HG03280 (cell line): ENCODE results near the gene ATP2C1.

Experiments
- ATAC-seq: cut with Tn5 transposase; IDR thresholded peaks from one replicate; pipeline ENCODE4 v1.9.1; 2021; ENCODE audit warnings: mild to moderate bottlenecking, moderate library complexity; ENCODE audit not compliant: unreplicated experiment

Gene ATP2C1

DNA sequence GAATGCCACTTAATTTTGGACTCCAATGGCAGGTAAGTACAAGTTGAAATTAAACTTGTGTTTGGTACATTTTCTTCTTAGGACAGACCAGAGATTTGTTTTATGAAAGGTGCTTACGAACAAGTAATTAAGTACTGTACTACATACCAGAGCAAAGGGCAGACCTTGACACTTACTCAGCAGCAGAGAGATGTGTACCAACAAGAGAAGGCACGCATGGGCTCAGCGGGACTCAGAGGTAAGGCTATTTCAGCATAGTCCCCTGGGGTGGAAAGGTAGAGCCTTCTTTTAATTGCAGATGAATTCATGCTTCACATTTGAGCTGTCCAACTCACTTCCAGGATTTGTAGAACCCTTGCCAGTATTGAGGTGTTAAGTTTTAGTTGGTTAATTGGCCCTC, 81.4 kb downstream of the ATP2C1 start:
- no peak for ATAC-seq

DNA sequence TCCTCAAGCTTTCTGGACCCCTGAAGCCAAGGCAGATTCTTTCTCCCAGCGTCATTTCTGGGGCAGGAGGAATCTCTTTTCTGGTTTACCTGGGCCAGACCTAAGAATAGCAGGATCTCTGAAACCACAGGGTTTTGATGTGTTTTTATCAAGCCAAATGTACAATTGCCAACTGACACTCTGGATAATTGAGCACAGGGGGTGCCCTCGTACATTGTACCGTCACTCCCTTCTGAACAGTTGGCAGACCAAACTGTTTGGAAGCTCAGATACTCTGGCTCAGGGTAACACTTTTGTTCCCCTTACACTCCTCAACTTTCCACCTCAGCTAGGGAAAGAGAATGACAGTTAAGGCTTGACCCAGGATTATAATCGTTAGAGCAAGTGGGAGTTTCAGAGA, 82.8 kb downstream of the ATP2C1 start:
- ATAC-seq: no peak

DNA sequence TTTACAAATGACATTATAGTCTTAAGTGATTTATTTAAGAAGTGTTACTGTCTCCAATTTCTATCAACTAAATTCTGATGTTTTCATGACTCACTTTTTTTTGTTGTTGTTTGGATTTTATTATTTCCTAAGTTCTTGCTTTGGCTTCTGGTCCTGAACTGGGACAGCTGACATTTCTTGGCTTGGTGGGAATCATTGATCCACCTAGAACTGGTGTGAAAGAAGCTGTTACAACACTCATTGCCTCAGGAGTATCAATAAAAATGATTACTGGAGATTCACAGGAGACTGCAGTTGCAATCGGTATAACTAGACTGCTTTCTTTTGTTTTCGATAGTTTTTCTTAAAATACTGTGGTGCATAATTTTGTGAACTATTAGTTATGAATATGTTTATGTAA, 85.2 kb downstream of the ATP2C1 start:
- ATAC-seq: no peak

DNA sequence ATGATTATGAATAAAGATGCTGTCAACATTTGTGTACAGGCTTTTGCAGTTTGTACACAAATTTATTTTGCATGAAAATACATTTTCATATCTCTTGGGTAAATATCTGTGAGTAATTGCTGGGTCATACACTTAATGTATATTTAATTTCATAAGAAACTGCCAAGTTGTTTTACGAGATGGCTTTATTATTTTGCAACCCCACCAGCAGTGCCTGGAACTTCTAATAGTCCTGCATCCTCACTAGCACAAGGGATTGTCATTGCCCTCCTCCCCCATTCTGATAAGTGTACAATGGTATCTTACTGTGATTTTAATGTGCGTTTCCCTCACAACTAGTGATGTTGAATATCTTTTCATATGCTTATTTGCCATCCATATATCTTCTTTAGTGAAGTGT, 87.6 kb downstream of the ATP2C1 start:
- no peak for ATAC-seq

DNA sequence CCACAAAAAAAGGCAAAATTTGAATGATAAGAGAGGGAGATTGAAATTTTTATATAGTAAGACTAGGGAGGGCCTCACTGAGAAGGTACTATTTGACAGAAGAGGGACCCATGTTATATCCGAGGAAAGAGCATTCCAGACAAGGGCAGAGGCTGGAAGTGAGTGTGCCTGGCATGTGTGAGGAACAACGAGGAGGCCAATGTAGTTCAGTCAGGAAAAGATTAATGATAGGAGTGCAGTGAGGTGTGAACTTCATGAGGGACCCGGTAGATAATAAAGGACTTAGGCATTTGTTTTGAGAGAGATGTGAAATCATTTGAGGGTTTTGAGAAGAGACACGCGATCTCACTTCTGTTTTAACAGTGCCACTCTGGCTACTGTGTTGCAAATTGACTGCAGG, 96.4 kb downstream of the ATP2C1 start:
- ATAC-seq: no peak

DNA sequence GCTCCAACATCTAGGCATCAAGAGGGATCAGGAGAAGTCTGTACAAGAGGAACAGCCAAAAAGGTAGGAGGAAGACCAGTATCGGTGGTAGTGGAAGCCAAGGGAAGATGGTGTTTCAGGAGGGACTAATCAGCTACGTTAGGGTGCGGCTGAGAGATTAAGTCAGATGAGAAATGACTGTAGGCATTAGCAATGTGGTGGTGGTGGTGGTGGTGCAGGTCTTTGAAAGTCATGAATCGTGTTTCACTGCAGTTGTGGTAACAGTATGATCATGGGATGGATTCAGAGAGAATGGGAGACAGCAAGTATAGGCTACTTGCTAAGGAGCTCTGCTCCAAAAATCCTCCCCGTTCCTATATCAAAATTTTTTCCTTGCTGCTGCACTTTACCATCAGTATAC, 97.2 kb downstream of the ATP2C1 start:
- no peak for ATAC-seq

DNA sequence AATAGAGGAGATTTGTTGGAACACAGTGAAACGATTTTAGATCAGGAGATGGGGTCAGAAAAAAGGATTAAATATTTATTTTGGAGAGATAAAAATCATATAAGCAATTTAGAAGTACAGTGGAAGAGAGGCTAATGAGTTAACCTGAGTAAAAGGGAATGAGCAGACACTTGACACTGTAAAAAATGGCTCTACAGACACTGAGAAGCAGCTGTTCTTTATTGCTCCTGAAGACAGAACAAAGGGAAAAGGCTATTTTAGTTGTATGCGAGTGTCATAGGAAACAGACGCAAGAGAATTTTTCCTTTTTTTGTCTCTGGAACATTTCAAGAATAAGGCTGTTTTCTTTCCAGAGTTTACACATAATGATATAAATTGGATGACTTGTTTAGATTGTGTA, 98.5 kb downstream of the ATP2C1 start:
- no peak for ATAC-seq

DNA sequence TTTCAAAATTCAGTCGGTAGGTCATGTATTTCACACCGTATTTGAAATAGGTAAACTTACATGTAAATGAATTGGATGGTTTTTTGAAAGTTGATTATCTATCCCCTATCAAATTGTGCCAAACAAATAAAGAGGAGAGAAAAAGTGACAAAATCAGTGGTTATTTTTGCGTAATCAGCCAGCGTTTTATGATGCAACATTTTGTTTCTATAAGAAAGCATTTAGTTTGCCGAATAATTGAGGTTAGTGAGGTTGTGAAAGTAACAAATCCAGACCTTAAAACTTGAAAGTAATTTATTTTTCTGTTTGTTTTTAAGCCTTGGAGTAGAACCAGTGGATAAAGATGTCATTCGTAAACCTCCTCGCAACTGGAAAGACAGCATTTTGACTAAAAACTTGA, 103.4 kb downstream of the ATP2C1 start:
- ATAC-seq: no peak

DNA sequence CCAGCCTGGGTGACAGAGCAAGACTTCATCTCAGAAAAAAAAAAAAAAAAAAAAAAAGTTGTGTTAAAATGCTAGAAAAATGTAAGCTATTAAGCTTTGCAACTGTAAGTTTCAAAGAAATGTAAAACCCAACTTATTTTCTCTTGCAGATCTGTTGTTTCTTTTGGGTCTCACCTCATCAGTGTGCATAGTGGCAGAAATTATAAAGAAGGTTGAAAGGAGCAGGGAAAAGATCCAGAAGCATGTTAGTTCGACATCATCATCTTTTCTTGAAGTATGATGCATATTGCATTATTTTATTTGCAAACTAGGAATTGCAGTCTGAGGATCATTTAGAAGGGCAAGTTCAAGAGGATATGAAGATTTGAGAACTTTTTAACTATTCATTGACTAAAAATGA, 107.2 kb downstream of the ATP2C1 start:
- ATAC-seq: no peak

DNA sequence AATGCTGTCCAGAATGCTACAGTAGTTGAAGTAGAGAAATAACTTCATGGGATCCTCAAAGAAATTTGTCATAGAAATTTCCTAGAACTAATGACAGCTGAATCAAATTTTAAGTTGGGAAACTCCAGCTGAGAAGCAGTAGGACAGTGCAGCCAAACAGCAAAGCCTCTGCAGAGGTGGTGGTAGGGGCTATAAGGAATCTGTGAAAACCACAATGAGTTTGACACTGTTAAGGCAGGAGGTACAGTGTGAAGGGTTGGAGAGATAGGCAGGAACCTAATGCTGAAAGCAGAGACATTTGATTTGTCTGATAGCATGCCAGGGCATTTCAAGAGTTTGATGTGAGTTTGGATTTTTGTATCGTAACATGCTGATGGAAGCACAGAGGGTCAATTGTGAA, 110.7 kb downstream of the ATP2C1 start:
- no peak for ATAC-seq

DNA sequence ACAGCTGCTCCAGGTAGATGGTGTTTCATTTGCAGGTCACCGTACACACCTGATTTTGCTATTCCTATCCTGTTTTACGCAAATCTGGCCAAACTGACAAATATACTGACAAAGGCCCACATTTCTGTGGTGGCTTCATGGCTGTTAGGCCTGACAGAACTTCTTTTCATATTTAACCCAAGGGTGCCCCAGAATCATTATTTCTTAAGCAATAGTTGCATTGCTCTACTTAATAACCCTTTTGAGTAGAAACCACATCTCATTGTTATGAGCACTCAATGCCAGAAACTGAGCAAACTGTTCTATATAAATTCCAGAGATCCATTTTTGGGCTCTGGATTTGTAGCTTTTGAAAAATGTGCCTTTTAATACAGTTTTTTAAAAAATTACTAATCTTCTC, 113.4 kb downstream of the ATP2C1 start:
- no peak for ATAC-seq

DNA sequence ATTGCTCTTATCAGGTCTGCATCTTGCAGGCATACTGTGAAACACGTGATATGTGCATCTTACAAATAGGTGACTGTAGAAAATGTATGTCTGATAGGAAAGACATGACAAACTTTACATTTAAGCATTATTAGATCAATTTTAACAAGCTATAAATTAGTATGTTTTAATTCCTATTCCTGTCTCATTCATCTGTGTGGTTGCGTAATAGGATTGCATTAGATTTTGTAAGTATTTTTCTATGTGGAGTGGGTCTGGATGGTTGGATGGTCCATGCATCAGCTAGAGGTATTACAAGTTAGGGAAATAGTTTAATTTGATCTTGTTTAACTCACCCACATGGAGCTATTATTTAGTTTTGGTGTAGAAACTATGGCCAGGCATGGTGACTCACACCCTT, 113.9 kb downstream of the ATP2C1 start:
- ATAC-seq: no peak

DNA sequence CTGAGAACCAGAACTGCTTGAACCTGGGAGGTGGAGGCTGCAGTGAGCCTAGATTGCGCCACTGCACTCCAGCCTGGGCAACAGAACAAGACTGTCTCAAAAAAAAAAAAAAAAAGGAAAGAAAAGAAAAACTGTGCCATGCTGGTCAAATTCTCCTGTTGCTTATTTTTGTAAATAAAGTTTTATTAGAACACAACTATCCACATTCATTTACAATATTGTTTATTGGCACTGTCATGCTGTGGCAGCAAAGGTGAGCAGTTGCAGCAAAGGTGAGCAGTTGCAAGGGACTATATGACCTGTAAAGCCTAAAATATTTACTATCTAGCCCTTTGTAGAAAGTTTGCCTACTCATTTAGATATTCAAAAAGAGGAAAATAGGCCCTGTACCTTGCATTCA, 114.4 kb downstream of the ATP2C1 start:
- no peak for ATAC-seq

DNA sequence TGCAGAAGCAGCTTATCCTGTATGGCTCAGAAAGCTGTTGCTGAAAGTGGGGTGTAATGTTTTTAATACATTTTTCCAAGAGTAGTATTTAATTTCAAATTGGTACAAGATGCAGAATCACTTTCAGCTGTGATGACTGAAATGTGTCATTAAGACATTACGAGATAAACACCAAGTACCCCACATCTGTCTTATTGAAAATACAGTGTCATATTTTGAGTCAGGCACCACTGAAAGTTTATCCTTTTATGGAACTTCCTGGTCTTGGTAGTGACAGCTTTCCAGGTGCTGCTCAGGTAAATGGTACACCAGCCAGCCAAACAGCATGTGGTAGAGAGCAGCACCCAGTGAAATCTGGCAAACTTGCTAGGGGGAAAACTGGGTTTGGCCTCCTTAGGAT, 115.8 kb downstream of the ATP2C1 start:
- no peak for ATAC-seq

DNA sequence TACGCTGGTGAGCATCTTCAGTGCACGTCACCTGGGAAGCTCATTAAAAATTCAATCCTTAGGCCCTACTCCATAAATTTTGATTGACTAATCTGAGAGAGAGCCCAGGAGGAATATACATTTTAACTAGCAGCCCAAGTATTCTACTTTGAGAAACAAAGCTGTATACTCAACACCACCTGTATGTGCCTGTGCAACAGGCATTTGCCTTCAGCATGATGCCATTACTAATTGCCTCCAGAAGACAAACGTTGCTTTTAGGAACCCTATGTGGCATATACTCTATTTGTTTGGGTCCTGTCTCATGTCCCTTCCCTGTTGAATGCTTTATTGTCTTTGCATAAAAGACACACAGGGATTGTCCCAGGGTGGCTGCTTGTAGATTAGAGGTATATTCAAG, 125.1 kb downstream of the ATP2C1 start:
- no peak for ATAC-seq

DNA sequence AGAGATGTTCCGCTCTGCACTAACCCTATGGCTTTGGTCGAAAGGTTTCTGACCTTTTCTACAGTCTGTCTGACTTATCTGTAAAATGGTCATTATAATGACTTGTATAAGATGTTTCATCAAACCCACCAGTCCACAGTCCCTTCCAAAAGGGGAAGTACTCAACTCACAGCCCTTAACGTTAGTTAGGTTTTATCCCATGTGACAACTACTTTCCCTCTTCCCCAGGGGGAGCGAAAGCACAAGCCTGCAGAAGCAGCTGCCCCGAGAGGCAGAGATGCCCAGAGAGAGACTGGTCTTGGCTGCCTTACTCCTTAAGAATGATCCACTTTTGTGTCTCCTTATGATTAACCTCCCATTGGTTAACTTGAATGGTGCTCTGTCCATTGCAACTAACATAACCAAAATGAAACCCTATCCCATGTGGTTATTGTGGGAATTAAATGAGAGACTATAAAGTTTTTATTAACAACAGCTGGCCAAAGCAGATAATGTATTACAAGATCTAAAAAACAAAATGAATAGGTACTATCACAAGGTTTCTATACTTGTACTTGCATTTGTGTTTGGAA, 126.3 kb downstream of the ATP2C1 start:
- no peak for ATAC-seq

DNA sequence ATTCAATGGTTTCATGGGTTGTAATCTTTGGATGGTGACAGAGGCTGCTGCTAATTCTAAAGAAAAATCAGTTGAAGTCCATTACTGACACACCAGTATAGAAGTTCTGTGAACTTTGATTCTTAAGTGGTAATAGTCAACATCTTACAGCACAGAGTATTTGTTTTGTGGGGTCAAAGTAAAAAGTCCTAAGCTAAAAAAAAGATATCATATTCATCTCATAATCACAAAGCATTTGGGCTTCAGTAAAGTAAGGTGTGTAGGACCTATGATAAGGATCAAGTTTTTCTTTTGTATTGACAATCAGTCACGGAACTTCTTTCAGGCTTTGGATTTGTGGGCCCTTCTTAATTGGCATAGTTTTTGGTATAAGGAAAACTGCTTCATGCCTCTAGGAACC, 131.7 kb downstream of the ATP2C1 start:
- ATAC-seq: no peak

DNA sequence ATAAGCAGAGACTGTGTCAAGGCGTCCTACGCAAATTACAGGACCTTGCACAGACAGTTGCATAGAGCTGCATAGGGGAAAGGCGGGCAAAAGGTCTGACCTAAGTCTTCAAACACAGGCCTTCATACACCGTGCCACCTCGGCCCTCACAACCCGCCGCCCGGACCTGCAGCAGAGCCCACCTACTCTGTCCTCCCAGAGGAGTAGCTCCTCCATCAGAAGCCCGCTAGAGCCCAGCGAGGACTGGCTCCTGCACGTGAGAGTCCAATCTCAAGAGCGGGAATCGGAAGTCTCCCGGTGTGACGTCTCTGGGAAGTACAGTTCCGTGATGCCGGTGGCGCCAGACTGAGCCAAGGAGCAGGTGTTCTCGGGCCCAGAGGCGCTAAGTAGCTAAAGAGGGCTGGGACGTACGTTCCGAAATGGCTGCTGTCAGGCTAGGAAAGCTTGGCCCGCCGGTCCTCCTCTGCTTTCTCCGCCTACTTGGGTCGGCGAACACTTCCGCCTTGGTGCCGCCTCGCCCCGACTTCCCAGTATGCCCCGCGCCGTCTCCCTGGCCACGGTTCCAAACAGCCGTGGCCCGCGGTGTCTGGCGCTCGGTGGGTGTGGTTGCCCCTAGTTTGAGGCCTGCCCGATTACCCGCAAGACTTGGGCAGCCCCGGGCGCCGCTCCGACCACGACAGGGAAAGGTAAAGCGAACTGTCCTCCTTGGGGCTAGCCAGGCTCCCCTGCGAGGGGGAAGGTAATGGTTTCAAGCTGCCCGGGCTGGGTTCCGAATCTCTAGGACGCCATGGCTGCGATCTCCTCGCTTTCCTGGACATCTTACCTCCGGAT, 132.7 kb downstream of the ATP2C1 start, which contains the start of the genes ASTE1 and NEK11:
Gene ASTE1 (minus strand): TSS at position 505 of the 831 bp plus-strand sequence. CDS start 1,519 bp downstream, outside the sequence.
Gene NEK11 (plus strand): TSS at position 557 of the 831 bp plus-strand sequence. CDS start 2,832 bp downstream, outside the sequence.
- ATAC-seq: peak; percentile 99

DNA sequence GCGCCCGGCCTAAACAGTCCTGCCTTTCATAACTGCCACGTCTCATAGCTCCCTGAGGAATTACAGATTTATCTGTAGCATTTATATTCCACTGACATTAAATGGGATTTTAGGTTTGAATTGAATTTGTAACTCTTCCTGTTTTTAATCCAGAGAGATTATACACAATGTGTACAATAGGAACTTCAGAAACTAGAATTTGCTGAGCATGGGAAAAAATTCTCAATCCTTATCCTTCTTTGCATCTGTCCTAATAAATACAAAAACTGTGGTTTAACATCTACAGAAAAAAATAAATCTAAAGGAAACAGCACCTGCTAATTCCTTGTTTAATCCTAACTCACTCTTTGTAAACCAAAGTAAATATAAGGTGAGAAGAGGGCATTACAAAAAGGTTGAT, 135.0 kb downstream of the ATP2C1 start:
- no peak for ATAC-seq

DNA sequence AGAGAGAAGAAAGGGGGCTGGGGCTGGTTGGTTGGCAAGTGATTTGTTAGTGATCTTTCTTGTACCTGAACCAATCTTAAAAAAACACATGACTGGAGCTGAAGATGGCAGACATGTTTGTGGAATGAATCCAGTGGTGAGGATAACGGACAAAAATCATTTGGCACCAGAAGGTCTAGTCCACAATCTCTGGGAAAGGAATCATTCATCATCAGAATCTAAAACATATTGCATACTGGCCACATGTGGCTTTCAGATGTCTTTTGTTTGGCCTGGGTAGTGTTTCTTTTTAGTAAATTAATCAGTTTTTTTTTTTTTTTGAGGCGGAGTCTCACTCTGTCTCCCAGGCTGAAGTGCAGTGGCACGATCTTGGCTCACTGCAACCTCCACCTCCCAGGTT, 137.8 kb downstream of the ATP2C1 start:
- ATAC-seq: no peak

DNA sequence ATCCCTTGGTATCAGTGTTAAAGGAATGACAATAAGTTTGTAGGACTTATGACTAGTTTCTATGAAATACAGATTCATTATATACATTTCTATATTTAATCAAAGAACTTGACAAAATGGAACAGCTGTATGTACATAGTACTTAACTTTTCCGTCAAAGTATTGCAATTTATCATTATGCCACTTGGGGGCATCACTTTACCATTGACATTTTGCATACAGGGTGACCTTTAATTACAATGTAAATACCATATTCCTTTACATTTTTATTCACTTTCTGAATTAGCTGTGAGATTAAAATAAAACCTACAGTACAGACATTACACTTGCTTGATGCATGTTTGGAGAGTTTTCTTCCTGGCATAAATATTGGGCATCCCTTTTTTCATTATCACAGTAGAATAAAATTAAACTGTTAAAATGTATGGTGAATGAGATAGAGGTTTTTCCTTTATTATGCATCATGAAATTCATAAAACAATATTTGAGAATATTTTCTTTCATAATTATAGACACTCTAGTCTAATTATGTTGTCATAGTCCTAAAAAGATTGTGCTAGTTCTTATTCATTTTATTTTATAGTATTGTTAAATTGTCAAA, 139.7 kb downstream of the ATP2C1 start:
- no peak for ATAC-seq

DNA sequence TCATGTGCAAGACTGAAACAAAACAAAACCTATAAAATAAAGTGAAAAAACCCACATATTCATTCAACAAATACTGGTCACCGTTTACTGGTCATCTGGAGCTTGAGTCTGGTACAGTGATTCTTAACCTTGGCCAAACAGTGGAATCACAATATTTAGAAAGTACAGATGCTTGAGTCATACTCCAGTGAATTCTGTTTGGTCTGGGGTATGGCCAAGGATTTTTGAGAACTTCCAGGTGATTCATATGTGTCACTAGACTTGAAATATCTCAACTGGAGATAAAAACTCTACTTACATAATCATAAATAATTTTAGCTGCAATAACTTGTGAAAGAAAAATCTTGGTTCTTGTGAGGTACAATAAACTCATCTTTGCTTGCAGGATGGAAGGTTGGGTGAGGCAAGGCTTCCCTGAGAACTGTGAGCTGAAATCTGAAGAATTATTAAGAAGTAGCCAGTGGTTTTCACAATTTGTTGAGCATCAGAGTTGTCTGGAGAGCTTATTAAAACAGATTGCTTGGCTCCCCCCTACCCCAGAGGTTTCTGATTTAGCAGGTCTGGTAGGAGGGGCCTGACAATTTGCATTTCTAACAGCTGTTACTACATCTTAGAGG, 142.4 kb downstream of the ATP2C1 start:
- ATAC-seq: no peak
